ENCODE measurements around the gene SCGB1D2. TPM values are rescaled to one million over a fixed set of nuclear protein-coding genes. Genes with fewer than 3 reads are reported as not detected.

Gene SCGB1D2
- not detected in 2 replicates for total RNA-seq

GRCh38 chr11:62242021-62242420 lies at the start of gene SCGB1D2:
SCGB1D2 (plus strand) TSS chr11:62242239; CDS start chr11:62242308, 69 bp downstream.

GRCh38 chr11:62269654-62270278 lies 27.7 kb downstream of the SCGB1D2 start, which contains the start of gene SCGB2A2:
SCGB2A2 (plus strand) TSS chr11:62270158; CDS start chr11:62270217, 59 bp downstream.

Other genes with a start within 250 kb of the SCGB1D2 start
- gene INCENP, start 118.2 kb upstream of the SCGB1D2 start, total RNA-seq, result 14.0 and 15.6 TPM in 2 replicates
- not detected in 2 replicates for gene SCGB1D1, start 52.0 kb upstream of the SCGB1D2 start, total RNA-seq
- not detected in 2 replicates for gene SCGB2A1, start 33.6 kb upstream of the SCGB1D2 start, total RNA-seq
- gene SCGB2A2, start 27.9 kb downstream of the SCGB1D2 start, total RNA-seq, result not detected in 2 replicates
- gene SCGB1D4, start 56.8 kb downstream of the SCGB1D2 start, total RNA-seq, result not detected in 2 replicates
- gene ASRGL1, start 95.2 kb downstream of the SCGB1D2 start, total RNA-seq, result 0.32 TPM in 1 of 2 replicates, not detected in the other
- gene SCGB1A1, start 176.8 kb downstream of the SCGB1D2 start, total RNA-seq, result not detected in 2 replicates